Ectodermal cell (in vitro differentiated cells): ENCODE data around the gene SLC52A1.

Source experiments
- H3K27ac ChIP-seq: 2 replicates; pipeline ENCODE4 v1.7.0; 2013; ENCODE audit warnings: mild to moderate bottlenecking, low read depth, low read length; ENCODE audit not compliant: insufficient read depth, poor library complexity, severe bottlenecking
- H3K27me3 ChIP-seq: 2 replicates; pipeline ENCODE4 v1.7.0; 2013; ENCODE audit warnings: mild to moderate bottlenecking, low read length; ENCODE audit not compliant: insufficient read depth, control insufficient read depth, poor library complexity, severe bottlenecking
- H3K36me3 ChIP-seq: one replicate; pipeline ENCODE4 v1.7.0; 2013; ENCODE audit warnings: low read length; ENCODE audit not compliant: control insufficient read depth, insufficient read depth
- H3K4me1 ChIP-seq: one replicate; pipeline ENCODE4 v1.7.0; 2013; ENCODE audit warnings: low read length; ENCODE audit not compliant: control insufficient read depth, insufficient read depth
- H3K4me3 ChIP-seq: 2 replicates; pipeline ENCODE4 v1.7.0; 2013; ENCODE audit warnings: low read depth, low read length, control low read depth; ENCODE audit not compliant: insufficient read depth
- H3K9me3 ChIP-seq: 2 replicates; pipeline ENCODE4 v1.7.0; 2013; ENCODE audit warnings: mild to moderate bottlenecking, low read length, moderate library complexity; ENCODE audit not compliant: control insufficient read depth
- WGBS, 2 experiments: methylation state at CpG; one replicate each; pipeline ENCODE4 v1.1.7; 2013; ENCODE audit warnings: missing lambda C conversion rate in 2 of 2; 5-methylcytosine and 5-hydroxymethylcytosine counted together

SLC52A1 gene

GRCh38 chr17:4994081-4994595, 41.1 kb downstream of the SLC52A1 start:
- no peak overlapping the region for H3K4me3 ChIP-seq
- H3K27me3 ChIP-seq = peaks cover 24% of the 10 kb centered on the region
- H3K36me3 ChIP-seq = no peaks in the 10 kb centered on the region
- H3K27ac ChIP-seq = no peak overlapping the region
- H3K4me1 ChIP-seq = peaks cover 8% of the 10 kb centered on the region
- WGBS, 2 experiments = 88 to 89% methylated on average over 6 of the region's 6 CpGs
- H3K9me3 ChIP-seq = no peaks in the 10 kb centered on the region

GRCh38 chr17:4987767-4988567, 47.3 kb downstream of the SLC52A1 start:
- WGBS, 2 experiments = 25 to 26% methylated on average over 30 of the region's 30 CpGs
- no peaks in the 10 kb centered on the region for H3K9me3 ChIP-seq
- no peaks in the 10 kb centered on the region for H3K36me3 ChIP-seq
- peaks cover 10% of the 10 kb centered on the region for H3K4me1 ChIP-seq
- no peak overlapping the region for H3K27ac ChIP-seq
- H3K4me3 ChIP-seq = peak overlapping the region; percentile 76
- H3K27me3 ChIP-seq = peaks cover 11% of the 10 kb centered on the region

DNA sequence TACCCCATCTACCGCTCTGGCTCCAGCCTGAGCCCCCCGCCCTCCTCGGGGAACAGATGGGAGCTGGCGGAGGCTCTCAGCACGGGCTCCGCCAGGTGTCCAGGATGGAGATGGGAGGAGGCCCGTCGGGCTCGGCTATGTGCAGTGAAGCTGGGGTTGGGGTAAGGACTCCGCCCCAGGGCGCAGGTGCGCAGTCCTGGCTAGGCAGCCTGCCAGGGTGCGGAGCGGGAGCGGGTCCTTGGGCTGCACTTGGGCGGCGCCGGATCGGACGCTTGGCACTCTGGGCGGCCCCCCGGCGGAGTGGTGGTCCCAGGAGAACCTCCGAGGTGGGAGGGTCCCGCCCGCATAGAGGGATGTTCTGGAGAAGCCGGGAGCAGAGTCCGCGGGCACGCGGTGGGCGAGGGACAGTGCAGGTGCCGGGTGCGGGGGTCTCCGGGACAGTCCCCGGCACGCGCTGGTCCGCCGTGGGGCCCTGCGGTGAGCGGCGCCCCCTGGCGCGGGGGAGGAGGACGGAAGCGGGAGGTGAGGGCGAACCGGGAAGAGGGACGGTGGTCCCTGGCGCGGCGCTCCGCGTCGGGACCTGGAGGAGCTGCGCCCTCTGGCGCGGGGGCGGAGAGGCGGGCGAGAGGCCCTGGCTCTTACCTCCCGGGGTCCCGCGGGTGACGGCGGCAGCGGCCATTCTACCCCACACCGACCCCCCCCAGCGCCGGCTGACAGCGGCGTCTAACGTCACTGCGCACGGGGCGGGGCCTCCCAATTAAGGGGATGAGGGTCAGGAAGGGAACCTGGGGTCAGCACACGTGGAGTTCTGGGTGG, 48.1 kb downstream of the SLC52A1 start, which contains the start of gene CAMTA2:
CAMTA2 (minus strand) TSS at position 725 of the 816 bp plus-strand sequence. CDS start 1,453 bp downstream, outside the sequence.
- peaks cover 10% of the 10 kb centered on the region for H3K4me1 ChIP-seq
- H3K4me3 ChIP-seq = peak within 1 kb of the TSS; percentile 76
- peaks cover 11% of the 10 kb centered on the region for H3K27me3 ChIP-seq
- WGBS, 2 experiments = 2 to 3% methylated on average over 78 of the region's 78 CpGs
- no peaks in the 10 kb centered on the region for H3K9me3 ChIP-seq
- no peak within 1 kb of the TSS for H3K27ac ChIP-seq
- no peaks in the 10 kb centered on the region for H3K36me3 ChIP-seq

- no peaks in the 10 kb centered on the region for H3K36me3 ChIP-seq
- peak overlapping the region; percentile 76 for H3K4me3 ChIP-seq
- H3K27me3 ChIP-seq = peaks cover 11% of the 10 kb centered on the region
- WGBS, 2 experiments = 81 to 89% methylated on average over 5 of the region's 5 CpGs
- H3K4me1 ChIP-seq = peaks cover 10% of the 10 kb centered on the region
- H3K27ac ChIP-seq = no peak overlapping the region
- H3K9me3 ChIP-seq = no peaks in the 10 kb centered on the region
These were observed 48.8 kb downstream of the SLC52A1 start for GRCh38 chr17:4986403-4986802.
